ENCODE data around the gene MAP4K4. TPM values are rescaled to one million over a fixed set of nuclear protein-coding genes. Genes with fewer than 3 reads are reported as not detected.

MAP4K4 gene
- total RNA-seq, 3 donors from 2014 or later: 26.4 to 54.6 (median 34.2) TPM

GRCh38 chr2:101893681-101894381 lies 196.3 kb downstream of the MAP4K4 start:
- ATAC-seq: no peak
- Histone ChIP-seq H3K36me3 (ENCODE audit: low read depth) (no peaks in the 10 kb centered on the region), H3K4me1 (ENCODE audit: low read depth) (no peaks in the 10 kb centered on the region), H3K4me3 (no peak overlapping the region), H3K9me3 (no peaks in the 10 kb centered on the region)
- intact Hi-C loops (cut with DNase I, micrococcal nuclease): no loop called here
- TF ChIP-seq CTCF (IDR thresholded peaks at IDR 0.05): no peak
- DNase-seq: no peak

DNA sequence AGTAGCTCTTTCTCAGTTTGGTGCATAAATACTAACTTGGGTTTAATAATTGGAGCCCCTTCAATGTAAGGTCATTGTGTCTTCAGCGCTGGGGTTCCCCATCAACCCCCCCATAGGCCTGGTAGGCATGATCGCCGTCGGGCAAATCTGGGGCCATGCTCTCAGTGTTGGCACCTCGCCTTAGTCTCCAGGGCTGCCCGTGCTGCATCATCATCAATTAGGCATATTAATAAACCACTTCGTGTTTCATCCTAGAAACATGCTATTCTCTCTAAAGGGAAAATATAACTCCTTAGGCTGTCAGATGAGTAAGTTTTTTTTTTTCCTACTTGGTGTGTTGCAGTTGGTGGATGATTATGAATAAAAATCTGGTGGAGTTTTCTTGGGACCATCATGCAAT lies 197.5 kb downstream of the MAP4K4 start:
- Histone ChIP-seq H3K9me3 (no peaks in the 10 kb centered on the region), H3K36me3 (ENCODE audit: low read depth) (no peaks in the 10 kb centered on the region), H3K4me1 (ENCODE audit: low read depth) (no peaks in the 10 kb centered on the region), H3K4me3 (no peak overlapping the region)
- DNase-seq (no peak), ATAC-seq (no peak)
- intact Hi-C loops (cut with DNase I, micrococcal nuclease): no loop called here
- TF ChIP-seq CTCF (IDR thresholded peaks at IDR 0.05): no peak

DNA sequence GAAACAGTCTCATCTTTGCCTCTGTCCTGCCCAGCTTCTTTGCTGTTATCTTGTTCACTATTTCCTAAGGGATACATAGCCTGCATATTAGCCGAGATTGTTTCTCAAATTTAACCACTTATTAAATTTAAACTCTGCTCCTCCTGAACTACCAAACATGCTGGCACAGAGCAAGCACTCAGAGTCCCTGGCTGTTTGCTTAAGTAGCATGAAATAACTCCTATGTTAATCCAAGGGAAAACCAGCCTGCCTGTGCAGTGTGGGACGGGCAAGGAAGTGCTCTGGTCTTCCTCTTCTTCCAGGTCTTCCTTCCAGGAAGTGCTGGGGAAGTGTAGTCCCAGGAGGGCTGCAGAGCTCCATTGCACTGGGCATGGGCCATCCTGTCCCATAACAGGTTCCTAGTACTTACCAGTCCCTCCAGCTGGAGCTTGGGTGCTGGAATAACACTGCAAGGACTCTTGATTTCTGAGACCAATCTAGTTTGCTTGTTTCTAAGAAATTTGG lies 198.4 kb downstream of the MAP4K4 start:
- Histone ChIP-seq H3K4me3 (no peak overlapping the region), H3K9me3 (no peaks in the 10 kb centered on the region), H3K36me3 (ENCODE audit: low read depth) (no peaks in the 10 kb centered on the region), H3K4me1 (ENCODE audit: low read depth) (no peaks in the 10 kb centered on the region)
- ATAC-seq (no peak), DNase-seq (no peak)
- no peak for TF ChIP-seq CTCF (IDR thresholded peaks at IDR 0.05)
- intact Hi-C loops (cut with DNase I, micrococcal nuclease): no loop called here

- Histone ChIP-seq H3K9me3 (no peaks in the 10 kb centered on the region), H3K4me3 (no peak overlapping the region), H3K4me1 (ENCODE audit: low read depth) (no peaks in the 10 kb centered on the region), H3K36me3 (ENCODE audit: low read depth) (no peaks in the 10 kb centered on the region)
- no peak for DNase-seq
- intact Hi-C loops (cut with DNase I, micrococcal nuclease): no loop called here
- no peak for TF ChIP-seq CTCF (IDR thresholded peaks at IDR 0.05)
- peak; percentile 11 for ATAC-seq
Observed at GRCh38 chr2:101897301-101897700, 199.8 kb downstream of the MAP4K4 start.

DNA sequence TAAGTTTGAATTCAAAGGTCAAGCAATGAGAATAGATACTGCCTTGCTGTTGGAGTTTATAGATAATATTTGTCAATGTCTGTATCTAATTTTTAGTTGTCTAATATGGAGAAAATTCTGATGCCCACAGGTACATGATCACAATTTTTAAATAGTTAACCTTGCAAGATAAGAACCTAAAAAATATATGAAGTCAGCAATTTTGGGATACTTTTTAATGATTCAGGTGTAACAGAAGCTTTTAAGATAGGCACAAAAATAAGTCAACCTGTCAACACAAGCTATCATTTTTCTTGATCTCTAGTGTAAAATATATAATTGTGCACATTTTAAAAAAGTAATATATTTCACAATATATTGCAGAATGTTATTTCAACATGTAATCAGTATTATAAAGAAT lies 201.8 kb downstream of the MAP4K4 start:
- Histone ChIP-seq H3K4me3 (no peak overlapping the region), H3K36me3 (ENCODE audit: low read depth) (no peaks in the 10 kb centered on the region), H3K9me3 (no peaks in the 10 kb centered on the region), H3K4me1 (ENCODE audit: low read depth) (no peaks in the 10 kb centered on the region)
- no peak for TF ChIP-seq CTCF (IDR thresholded peaks at IDR 0.05)
- no peak for DNase-seq
- intact Hi-C loops (cut with DNase I, micrococcal nuclease): no loop called here
- no peak for ATAC-seq

Data from mucosa of descending colon (tissue), 3 donors.